Body of pancreas (tissue), 4 donors: ENCODE measurements around the gene ZNF736. TPM values are rescaled to one million over a fixed set of nuclear protein-coding genes. Genes with fewer than 3 reads are reported as not detected.
"Not testable (repeated sequence)": the region's sequence is repeated elsewhere in the genome, so short reads cannot be mapped to it uniquely, and the experiment has no call there.

ENCODE experiments used
- ATAC-seq: fragments of 150-250 bp; one replicate; pipeline ENCODE4 v1.9.1; 2016
- DNase-seq, 4 donors: peaks; one replicate each; pipeline ENCODE4 v3.0.0-alpha.2; 2019
- H3K27ac ChIP-seq, 4 donors: fragments of 200-600 bp; sonication (generic); 1 replicate in 3 of 4; 2 replicates in 1 of 4; pipeline versions ENCODE4 v1.5.1 to v1.6.1; 2016 to 2019; ENCODE audit warnings: mild to moderate bottlenecking in 1 of 4, mixed read lengths in 1 of 4, moderate library complexity in 1 of 4
- H3K27me3 ChIP-seq, 2 donors: fragments of 200-600 bp; sonication (generic); one replicate each; pipeline ENCODE4 v1.6.0; 2016; ENCODE audit warnings: mild to moderate bottlenecking in 1 of 2
- H3K36me3 ChIP-seq, 2 donors: fragments of 200-600 bp; sonication (generic); replicated peaks in 1 of 2; 2 replicates each; pipeline ENCODE4 v1.5.1; 2016; ENCODE audit warnings: low read depth in 2 of 2; ENCODE audit not compliant: insufficient read depth in 1 of 2
- H3K4me1 ChIP-seq: fragments of 200-600 bp; sonication (generic); one replicate; pipeline ENCODE4 v1.6.0; 2016
- H3K4me3 ChIP-seq, 2 donors: fragments of 200-600 bp; sonication (generic); 1 replicate in 1 of 2; 2 replicates in 1 of 2; pipeline ENCODE4 v1.5.1; 2016 to 2019
- H3K9me3 ChIP-seq, 3 donors: fragments of 200-600 bp; sonication (generic); 1 replicate in 2 of 3; 2 replicates in 1 of 3; pipeline ENCODE4 v1.5.1; 2016
- POLR2A ChIP-seq, 3 donors: fragments of 450-650 bp; IDR thresholded peaks; one replicate each; pipeline ENCODE4 v1.6.1; 2016; ENCODE audit warnings: antibody characterized with exemption in 3 of 3, mild to moderate bottlenecking in 2 of 3
- WGBS, 2 donors: methylation state at CpG; one replicate each; pipeline ENCODE4 v1.1.5; 2017; 5-methylcytosine and 5-hydroxymethylcytosine counted together
- intact Hi-C: fragments of 100-400 bp; cut with DNase I; formaldehyde crosslinking; loops from one replicate; pipeline ENCODE4 v1.15.1; 2023
- total RNA-seq, 2 donors: library from RNA; depleted of rRNA; stranded (reverse); fragments of >200 nt; gene quantifications; one replicate each; pipeline ENCODE4 v1.1.0, GENCODE V29; 2016
- TF ChIP-seq, protein P1 (sequence below), 7 experiments: fragments of 450-650 bp in 4 of 7; fragments of 200-600 bp in 3 of 7; sonication (generic) in 3 of 7; IDR thresholded peaks; one replicate each; pipeline ENCODE4 v1.5.1; 2016 to 2019; ENCODE audit warnings: antibody characterized with exemption in 7 of 7

The ZNF736 gene
- 10 to 100 TPM in 1 of 2 donors, 1 to 10 TPM in 1; 6.3 to 26.2 TPM for total RNA-seq

DNA sequence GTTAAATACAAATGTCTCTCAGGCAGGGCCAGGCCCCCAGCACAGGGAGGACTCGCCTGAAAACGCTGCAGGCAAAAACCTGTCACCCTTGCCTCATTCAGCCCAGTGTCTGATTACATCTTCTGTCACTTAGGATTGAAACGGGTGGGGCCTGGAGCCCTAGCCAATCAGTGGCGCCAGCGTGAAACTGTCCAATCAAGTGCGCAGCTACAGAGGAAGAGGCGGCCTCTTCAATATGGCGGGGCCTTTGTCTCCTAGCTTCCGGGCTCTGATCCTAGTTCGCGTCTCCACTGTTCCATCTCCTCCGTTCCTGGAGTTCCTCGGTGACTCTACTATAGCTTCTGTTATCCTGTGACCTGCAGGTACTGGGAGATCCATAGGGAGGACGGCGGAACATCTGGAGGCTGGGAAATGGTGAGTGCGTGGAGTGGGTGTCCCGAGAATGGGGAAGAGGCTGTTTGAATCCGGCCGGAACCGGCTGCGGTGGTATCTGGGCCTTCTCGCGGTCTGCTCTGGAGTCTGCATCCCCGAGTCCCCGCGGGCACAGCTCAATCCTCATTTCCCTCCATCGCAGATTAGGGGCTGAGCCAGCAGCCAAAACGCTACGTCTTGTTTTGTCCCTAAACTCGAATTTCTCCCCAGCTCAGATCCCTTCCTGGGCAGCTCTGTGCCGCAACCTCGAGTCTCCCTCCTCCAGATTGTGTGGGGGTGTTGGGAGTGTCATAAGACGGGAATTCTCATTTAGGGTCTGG is at the start of gene ZNF736:
ZNF736 (plus strand) TSS at position 222 of the 752 bp plus-strand sequence; CDS start at position 412, 190 bp downstream.
- 0% methylated on average over 23 to 33 of the region's 33 CpGs for WGBS, 2 donors
- Histone ChIP-seq H3K27me3 (no peaks in the 10 kb centered on the region), H3K9me3 (no peaks in the 10 kb centered on the region), H3K27ac (peak within 1 kb of the TSS; percentile 46 to 79 (median 60)), H3K4me3 (peak within 1 kb of the TSS; percentile 26 to 81), H3K4me1 (peaks cover 22% of the 10 kb centered on the region), H3K36me3 (no peaks in the 10 kb centered on the region)
- TF ChIP-seq, protein P1, sequence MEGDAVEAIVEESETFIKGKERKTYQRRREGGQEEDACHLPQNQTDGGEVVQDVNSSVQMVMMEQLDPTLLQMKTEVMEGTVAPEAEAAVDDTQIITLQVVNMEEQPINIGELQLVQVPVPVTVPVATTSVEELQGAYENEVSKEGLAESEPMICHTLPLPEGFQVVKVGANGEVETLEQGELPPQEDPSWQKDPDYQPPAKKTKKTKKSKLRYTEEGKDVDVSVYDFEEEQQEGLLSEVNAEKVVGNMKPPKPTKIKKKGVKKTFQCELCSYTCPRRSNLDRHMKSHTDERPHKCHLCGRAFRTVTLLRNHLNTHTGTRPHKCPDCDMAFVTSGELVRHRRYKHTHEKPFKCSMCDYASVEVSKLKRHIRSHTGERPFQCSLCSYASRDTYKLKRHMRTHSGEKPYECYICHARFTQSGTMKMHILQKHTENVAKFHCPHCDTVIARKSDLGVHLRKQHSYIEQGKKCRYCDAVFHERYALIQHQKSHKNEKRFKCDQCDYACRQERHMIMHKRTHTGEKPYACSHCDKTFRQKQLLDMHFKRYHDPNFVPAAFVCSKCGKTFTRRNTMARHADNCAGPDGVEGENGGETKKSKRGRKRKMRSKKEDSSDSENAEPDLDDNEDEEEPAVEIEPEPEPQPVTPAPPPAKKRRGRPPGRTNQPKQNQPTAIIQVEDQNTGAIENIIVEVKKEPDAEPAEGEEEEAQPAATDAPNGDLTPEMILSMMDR (IDR thresholded peaks at IDR 0.05): no peak
- peak; percentile 15 to 86 (median 78) for TF ChIP-seq POLR2A (IDR thresholded peaks at IDR 0.05)
- intact Hi-C loops: no loop called here
- DNase-seq (peak; percentile 87 to 92 (median 90)), ATAC-seq (peak; percentile 100)

DNA sequence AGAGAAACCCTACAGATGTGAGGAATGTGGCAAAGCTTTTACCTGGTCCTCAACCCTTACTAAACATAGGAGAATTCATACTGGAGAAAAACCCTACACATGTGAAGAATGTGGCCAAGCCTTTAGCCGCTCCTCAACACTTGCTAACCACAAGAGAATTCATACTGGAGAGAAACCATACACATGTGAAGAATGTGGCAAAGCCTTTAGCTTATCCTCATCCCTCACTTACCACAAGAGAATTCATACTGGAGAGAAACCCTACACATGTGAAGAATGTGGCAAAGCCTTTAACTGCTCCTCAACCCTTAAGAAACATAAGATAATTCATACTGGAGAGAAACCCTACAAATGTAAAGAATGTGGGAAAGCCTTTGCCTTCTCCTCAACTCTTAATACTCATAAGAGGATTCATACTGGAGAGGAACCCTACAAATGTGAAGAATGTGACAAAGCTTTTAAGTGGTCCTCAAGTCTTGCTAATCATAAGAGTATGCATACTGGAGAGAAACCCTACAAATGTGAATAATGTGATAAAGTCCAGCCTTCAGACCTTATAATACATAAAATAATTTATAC is 47.3 kb upstream of the ZNF736 start:
- intact Hi-C loops: no loop called here
- no peaks in the 10 kb centered on the region for H3K27me3 ChIP-seq
- no peaks in the 10 kb centered on the region for H3K4me1 ChIP-seq
- DNase-seq: no peak
- peaks cover 0 to 10% (median 0%) of the 10 kb centered on the region in 3 donors for H3K9me3 ChIP-seq
- TF ChIP-seq, protein P1 (IDR thresholded peaks at IDR 0.05): no peak
- TF ChIP-seq POLR2A (IDR thresholded peaks at IDR 0.05): no peak
- WGBS, 2 donors: 72 to 85% methylated on average over 1 of the region's 1 CpG
- H3K4me3 ChIP-seq: no peak overlapping the region
- no peak for ATAC-seq
- no peaks in the 10 kb centered on the region for H3K36me3 ChIP-seq
- H3K27ac ChIP-seq: no peak overlapping the region

DNA sequence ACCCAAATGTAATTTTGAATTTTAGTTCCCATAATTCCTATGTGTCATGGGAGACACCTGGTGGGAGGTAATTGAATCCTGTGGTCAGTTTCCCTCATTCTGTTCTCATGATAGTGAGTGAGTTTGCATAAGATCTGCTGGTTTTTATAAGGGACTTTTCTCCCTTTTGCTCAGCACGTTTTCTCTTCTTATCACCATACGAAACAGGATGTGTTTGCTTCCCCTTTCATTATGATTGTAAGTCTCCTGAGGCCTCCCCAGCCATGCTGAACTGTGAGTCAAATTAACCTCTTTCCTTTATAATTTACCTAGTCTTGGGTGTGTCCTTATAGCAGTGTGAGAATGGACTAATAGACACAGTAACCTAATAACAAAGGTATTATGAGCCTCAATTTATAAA is 36.1 kb upstream of the ZNF736 start:
- H3K4me1 ChIP-seq: no peaks in the 10 kb centered on the region
- TF ChIP-seq, protein P1 (IDR thresholded peaks at IDR 0.05): no peak
- no peak for TF ChIP-seq POLR2A (IDR thresholded peaks at IDR 0.05)
- ATAC-seq: no peak
- H3K27me3 ChIP-seq: no peaks in the 10 kb centered on the region
- intact Hi-C loops: no loop called here
- H3K9me3 ChIP-seq: no peaks in the 10 kb centered on the region
- WGBS, 2 donors: 33 to 36% methylated on average over 2 of the region's 2 CpGs
- DNase-seq: no peak
- H3K27ac ChIP-seq: no peak overlapping the region
- no peaks in the 10 kb centered on the region for H3K36me3 ChIP-seq
- H3K4me3 ChIP-seq: no peak overlapping the region

DNA sequence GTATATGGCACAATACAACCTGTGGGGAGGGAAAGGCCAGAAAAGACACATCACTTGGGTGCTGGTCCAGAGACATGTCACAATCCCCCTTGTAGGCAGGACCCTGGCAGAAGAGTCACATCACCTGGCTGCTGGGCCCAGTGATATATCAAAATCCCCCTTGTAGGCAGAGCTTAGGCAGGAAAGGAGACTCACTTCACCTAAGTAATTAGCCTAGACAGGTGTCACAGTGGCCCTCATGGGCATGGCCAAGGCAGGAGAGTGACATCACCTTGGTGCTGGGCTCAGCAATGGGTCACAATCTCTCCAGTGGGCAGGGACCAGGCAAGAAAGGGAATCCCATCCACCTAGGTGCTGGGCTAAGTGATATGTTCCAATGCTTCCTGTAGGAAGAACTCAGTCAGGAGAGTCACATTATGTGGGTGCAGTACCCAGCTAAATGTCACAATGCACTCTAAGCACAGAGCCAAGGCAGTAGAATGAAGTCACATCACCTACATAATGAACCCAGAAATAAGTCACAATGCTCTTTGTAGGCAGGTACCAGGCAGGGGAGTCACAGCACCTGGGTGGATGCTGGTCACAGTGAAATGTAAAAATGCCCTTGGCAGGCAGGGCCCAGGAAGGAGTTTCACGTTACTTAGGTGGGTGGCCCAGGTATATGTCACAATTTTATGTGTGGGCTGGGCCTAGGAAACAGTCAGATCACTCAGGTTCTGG is 18.9 kb upstream of the ZNF736 start:
- intact Hi-C loops: no loop called here

DNA sequence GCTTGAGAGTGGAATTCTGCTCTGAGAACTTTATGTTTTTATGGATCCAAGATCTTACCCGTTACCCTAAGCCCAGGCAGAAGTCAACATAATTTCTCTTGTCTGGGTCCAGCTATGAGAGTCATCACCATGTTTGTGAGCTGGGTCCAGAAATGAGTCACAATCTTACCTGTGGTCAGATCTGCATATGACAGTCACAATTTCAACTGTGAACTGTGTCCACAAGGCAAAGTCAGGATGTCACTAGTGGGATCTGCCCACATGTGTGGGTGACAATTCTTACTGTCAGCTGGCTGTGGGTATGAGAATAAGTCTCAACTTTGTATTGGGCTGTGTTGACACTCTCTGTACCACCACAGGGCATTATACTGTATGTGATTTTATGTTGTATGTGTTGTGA is 16.3 kb upstream of the ZNF736 start:
- H3K4me1 ChIP-seq, DNase-seq, H3K27ac ChIP-seq, intact Hi-C loops, H3K9me3 ChIP-seq, H3K4me3 ChIP-seq, H3K27me3 ChIP-seq, ATAC-seq, H3K36me3 ChIP-seq: not testable (repeated sequence)
- 60 to 75% methylated on average over 1 of the region's 1 CpG for WGBS, 2 donors

More for the DNA sequence above, 18.9 kb upstream of the ZNF736 start:
- no peaks in the 10 kb centered on the region for H3K27me3 ChIP-seq
- WGBS, 2 donors: 46 to 56% methylated on average over 1 of the region's 1 CpG
- no peak overlapping the region for H3K4me3 ChIP-seq
- ATAC-seq (no peak), DNase-seq (no peak)
- no peaks in the 10 kb centered on the region for H3K36me3 ChIP-seq
- no peaks in the 10 kb centered on the region for H3K4me1 ChIP-seq
- no peaks in the 10 kb centered on the region for H3K9me3 ChIP-seq
- TF ChIP-seq POLR2A (IDR thresholded peaks at IDR 0.05): no peak
- TF ChIP-seq, protein P1 (IDR thresholded peaks at IDR 0.05): no peak
- no peak overlapping the region for H3K27ac ChIP-seq
